Activated gamma-delta T cell (primary cell): Measurements from ENCODE around the gene FGF14.

ENCODE experiments used
- DNase-seq: peaks from one replicate; lab custom pipeline; 2025; lab: John Stamatoyannopoulos, UW

Gene FGF14

DNA sequence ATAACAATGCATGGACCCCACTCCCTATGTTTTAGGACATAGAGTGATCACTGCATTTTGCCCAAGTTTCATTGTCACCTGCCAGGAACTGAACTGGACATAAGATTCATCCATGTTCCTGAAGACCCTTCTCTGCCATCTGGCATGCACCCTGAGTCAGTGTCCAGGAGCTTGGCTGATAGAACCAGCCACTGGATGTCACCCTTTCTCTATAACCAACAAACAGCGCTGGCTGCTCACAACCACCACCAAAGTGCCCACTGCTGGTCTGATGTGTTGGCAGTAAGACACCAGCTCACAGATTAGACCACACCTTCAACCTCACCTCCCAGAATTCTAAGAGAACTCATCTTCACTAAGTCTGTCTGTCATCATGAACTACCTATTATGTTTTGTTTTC lies 616.0 kb downstream of the FGF14 start:
- DNase-seq = no peak

- DNase-seq = no peak
These were observed 617.5 kb downstream of the FGF14 start for GRCh38 chr13:101784313-101784712.

DNA sequence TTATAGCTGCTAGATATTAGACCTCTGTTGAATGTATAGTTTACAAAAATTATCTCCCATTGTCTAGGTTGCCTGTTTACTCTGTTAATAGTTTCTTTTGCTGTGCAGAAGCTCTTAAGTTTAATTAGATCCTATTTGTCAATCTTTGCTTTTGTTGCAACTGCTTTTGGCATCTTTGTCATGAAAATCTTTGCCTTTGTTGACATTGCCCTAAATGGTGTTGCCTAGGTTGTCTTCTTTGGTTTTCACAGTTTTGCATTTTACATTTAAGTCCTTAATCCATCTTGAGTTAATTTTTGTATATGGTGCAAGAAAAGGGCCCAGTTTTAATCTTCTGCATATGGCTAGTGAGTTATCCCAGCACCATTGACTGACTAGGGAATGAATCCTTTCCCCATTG lies 618.3 kb downstream of the FGF14 start:
- DNase-seq = no peak

DNA sequence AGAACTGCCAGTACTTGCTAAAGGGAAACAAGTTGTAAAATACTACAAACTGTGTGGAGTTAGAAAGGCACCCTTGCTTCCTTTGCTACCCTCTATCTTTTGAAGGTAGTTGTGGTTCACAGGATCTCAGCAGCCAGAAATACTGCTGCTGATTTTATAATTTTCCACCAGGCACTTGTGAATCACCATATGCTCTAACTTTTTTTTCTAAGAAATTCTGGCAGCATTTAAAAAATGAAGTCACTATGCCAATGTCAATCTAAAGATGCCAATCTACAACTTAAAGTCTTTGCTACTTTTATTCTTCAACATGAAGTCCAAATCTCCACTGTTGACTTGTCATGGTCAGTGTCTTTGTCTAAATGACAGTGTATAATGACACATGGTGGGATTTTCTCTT lies 621.6 kb downstream of the FGF14 start:
- no peak for DNase-seq

- no peak for DNase-seq
These were observed 622.7 kb downstream of the FGF14 start for GRCh38 chr13:101779147-101779546.

DNA sequence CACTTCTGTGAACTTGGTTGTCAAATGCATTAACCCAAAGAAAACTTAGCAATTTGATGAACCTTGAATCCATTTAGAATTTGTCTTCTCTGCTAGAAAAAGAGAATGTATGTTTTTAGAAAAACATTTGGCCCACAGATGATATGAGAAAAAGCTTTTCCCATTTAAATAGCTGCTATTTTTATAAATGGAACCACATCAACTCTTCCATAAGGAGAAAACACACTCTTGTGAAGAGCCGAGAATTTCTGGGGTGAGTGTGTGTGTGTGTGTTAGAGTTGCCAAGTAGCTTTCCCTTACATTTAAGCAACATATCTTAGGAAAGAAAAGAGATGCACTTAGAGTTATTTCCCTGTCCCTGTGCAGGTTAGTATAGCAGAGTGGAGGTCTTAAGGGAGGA lies 626.6 kb downstream of the FGF14 start:
- no peak for DNase-seq

DNA sequence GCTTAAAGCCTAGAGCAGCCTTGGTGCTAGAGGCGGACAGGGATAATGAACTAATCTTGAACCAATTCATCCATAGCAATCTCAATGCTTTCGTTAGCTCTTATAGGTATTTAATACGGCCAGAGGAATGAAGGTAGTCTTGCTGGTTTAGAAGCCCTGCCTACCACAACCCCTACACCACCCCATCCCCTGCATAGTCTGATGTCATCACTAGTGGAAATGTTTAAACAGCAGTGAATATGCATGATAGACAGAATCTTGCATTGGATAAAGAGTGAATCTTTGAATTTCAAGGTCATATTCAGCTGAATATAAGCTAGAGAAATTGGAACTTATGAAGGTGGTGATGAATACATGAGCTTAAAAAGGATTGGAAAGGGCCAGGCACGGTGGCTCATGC lies 627.5 kb downstream of the FGF14 start:
- DNase-seq = no peak

- DNase-seq = no peak
These were observed 628.8 kb downstream of the FGF14 start for GRCh38 chr13:101773062-101773461.

GRCh38 chr13:101767131-101767530 lies 634.7 kb downstream of the FGF14 start:
- no peak for DNase-seq

- DNase-seq = no peak
These were observed 638.7 kb downstream of the FGF14 start for GRCh38 chr13:101763191-101763590.

DNA sequence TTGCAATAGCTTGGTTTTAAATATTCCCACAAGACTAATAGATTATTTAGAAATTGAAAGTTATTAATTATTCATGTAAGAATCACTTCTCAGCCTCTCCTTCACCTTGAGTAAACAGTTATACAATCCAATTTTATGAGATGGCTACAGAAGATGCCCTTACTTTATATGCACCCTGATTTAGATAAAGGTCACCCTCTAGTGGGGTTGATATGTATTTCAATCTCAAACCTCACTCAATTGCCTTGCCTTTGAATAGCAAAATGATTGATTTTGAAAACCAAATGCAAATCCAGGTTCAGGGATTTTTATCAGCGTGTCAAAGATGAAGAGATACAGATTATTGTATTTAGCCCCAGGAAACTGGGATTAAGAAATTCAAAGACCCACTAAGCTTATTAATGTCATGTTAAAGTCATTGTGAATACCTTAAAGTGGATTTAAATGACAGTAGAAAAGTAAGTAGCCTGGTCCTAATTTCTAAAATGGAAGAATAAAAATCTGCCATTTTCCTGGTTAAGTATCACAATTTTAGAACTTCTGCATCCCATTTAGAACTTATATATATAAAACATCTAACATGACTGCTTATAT lies 644.3 kb downstream of the FGF14 start:
- DNase-seq = no peak

GRCh38 chr13:101755228-101755887 lies 646.5 kb downstream of the FGF14 start:
- no peak for DNase-seq

- no peak for DNase-seq
These were observed 649.4 kb downstream of the FGF14 start for GRCh38 chr13:101752432-101752831.

DNA sequence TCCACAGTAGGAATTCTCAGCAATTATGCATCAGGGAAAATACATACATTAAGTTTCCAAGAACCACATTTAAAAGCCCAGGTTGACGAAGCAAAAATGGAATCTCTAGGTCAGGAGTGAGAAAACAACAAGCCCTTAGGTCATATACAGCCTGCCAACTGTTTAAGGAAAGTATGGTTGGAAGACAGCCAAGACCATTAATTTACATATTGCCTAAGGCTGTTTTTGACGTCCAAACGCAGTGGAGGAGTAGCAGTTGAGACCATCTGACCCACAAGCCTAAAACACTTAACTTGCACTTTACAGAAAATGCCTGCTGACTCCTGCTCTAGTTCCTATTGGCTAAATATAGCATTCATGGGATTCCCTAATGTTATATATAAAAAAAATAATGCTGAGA lies 650.4 kb downstream of the FGF14 start:
- DNase-seq = no peak

DNA sequence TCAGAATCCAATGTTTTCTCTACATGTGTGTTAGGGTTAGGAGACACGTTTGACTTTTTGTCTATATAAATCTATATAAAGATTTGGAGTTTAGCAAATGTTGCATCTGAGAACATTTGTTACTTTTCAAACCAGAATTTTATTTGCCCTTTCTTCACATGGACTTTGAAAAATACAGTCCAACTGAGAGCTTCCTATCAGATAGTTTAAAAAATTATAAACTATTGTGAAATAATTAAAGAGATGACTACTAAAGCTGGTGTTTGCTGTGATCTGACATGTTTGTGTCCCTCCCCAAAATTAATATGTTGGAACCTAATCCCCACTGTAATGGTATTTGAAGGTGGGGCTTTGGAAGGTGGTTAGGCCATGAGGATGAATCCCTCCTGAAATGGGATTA lies 652.3 kb downstream of the FGF14 start:
- DNase-seq = no peak

- DNase-seq = no peak
These were observed 654.8 kb downstream of the FGF14 start for GRCh38 chr13:101747039-101747438.

DNA sequence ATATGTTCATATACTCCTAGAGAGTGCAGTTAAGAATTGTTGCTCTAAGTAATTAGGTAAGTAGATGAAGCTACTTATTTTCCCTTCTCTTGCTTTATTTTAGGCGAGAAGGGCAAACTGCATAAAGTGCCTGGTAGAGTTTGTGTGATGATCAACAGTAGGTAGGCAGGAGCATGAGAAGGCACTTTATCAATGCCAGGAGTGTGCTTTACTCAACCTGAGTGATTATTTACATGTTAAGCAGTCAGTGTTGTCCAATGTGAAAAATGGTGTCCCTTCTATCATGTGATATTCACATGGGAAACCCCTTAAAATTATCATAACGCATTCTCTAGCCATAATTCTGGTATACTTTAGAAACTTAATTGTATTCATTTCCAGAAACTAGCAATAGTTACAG lies 655.3 kb downstream of the FGF14 start:
- DNase-seq = no peak

- DNase-seq = no peak
These were observed 662.3 kb downstream of the FGF14 start for GRCh38 chr13:101739382-101740178.

DNA sequence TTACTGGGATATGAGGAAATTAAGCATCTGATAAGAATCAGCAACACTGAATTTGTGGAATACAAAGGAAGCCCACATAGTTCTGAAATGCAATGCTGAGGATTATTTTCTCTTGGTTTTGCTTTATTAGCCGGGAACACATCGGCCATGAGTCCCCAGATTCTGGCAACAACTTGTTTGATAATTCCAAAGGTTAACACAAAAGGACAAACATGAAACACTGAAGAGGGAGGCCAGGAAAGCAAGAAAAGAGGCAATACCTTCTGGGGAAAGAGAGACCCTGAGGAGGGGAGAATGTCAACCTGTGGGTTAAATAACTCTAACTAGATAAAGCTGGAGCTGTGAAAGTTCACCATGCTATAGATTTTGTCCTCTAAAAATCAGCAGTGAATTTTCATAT lies 663.5 kb downstream of the FGF14 start:
- no peak for DNase-seq

GRCh38 chr13:101736566-101736965 lies 665.3 kb downstream of the FGF14 start:
- no peak for DNase-seq

DNA sequence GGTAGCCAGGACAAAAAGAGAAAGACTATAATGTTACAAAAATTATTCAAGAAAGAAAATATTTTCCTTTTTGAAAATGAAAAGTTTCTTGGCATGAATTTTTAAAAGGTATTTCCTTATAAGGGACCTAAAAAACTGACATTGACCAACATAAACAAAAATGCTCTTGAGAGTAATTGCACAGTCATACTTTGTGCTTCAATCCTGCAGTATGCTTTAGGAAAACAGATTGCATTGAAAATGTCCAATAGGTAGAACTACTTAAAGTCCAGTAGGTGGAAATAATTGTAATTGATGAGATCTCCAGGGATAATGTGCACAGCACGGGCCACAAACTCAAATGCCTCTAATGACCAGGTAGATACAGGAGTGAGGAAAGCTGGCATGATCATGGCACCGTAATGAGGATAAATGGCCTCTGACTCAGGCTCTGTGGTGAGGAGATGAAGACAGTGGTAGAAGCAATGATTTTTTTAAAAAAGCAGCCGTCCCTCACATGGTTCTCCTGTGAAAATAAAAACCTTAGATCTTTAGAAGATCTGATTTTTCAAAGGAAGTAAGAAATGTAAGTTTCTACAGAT lies 671.3 kb downstream of the FGF14 start:
- no peak for DNase-seq

- DNase-seq = no peak
These were observed 673.2 kb downstream of the FGF14 start for GRCh38 chr13:101728615-101729014.

DNA sequence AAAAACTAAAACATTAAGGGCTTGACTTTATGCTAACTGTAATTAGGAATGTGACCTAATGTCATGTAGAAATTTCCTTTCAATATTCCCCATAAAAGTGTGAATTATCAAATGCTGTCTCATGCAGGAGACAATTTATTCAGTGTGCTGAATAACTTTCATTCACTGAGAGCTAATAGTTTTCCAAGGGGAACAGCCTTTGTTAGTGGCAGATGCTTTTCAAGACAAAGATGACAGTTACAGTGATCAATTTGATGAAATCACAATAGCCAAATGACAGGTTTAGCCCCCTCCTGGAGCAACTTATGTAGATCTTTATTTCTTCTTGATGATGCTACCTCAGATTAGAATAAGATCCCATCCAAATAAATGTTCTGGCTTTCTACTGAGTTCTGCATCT lies 673.8 kb downstream of the FGF14 start:
- DNase-seq = no peak
